ENCODE measurements around the gene SEMA5A.

SEMA5A gene

GRCh38 chr5:9480499-9480898 is 65.4 kb downstream of the SEMA5A start:
- no peaks in the 10 kb centered on the region for H3K27me3 ChIP-seq (ENCODE audit: control insufficient read depth in 1 of 2, insufficient read depth in 2 of 2, low read length in 2 of 2)
- no peak overlapping the region for H3K9ac ChIP-seq (ENCODE audit: low read depth in 1 of 2, low read length in 2 of 2)
- H3K9me3 ChIP-seq (ENCODE audit: control insufficient read depth in 1 of 2, low read length in 2 of 2) = peaks cover 11 to 13% of the 10 kb centered on the region in 2 donors
- no peak overlapping the region for H3K27ac ChIP-seq (ENCODE audit: low read depth, low read length)
- H3K4me1 ChIP-seq (ENCODE audit: control insufficient read depth in 1 of 2, insufficient read depth in 2 of 2, low read length in 2 of 2) = no peaks in the 10 kb centered on the region
- H3K4me3 ChIP-seq (ENCODE audit: low read depth in 1 of 2, low read length in 2 of 2) = no peak overlapping the region
- H3K36me3 ChIP-seq (ENCODE audit: control insufficient read depth in 1 of 2, insufficient read depth in 2 of 2, low read length in 2 of 2) = no peaks in the 10 kb centered on the region

GRCh38 chr5:9479990-9480389 is 65.9 kb downstream of the SEMA5A start:
- H3K4me1 ChIP-seq (ENCODE audit: control insufficient read depth in 1 of 2, insufficient read depth in 2 of 2, low read length in 2 of 2) = no peaks in the 10 kb centered on the region
- no peak overlapping the region for H3K9ac ChIP-seq (ENCODE audit: low read depth in 1 of 2, low read length in 2 of 2)
- no peaks in the 10 kb centered on the region for H3K36me3 ChIP-seq (ENCODE audit: control insufficient read depth in 1 of 2, insufficient read depth in 2 of 2, low read length in 2 of 2)
- no peak overlapping the region for H3K27ac ChIP-seq (ENCODE audit: low read depth, low read length)
- no peaks in the 10 kb centered on the region for H3K27me3 ChIP-seq (ENCODE audit: control insufficient read depth in 1 of 2, insufficient read depth in 2 of 2, low read length in 2 of 2)
- H3K9me3 ChIP-seq (ENCODE audit: control insufficient read depth in 1 of 2, low read length in 2 of 2) = peaks cover 11 to 13% of the 10 kb centered on the region in 2 donors
- no peak overlapping the region for H3K4me3 ChIP-seq (ENCODE audit: low read depth in 1 of 2, low read length in 2 of 2)

- H3K27me3 ChIP-seq (ENCODE audit: control insufficient read depth in 1 of 2, insufficient read depth in 2 of 2, low read length in 2 of 2) = no peaks in the 10 kb centered on the region
- H3K9ac ChIP-seq (ENCODE audit: low read depth in 1 of 2, low read length in 2 of 2) = no peak overlapping the region
- peaks cover 11 to 13% of the 10 kb centered on the region in 2 donors for H3K9me3 ChIP-seq (ENCODE audit: control insufficient read depth in 1 of 2, low read length in 2 of 2)
- H3K36me3 ChIP-seq (ENCODE audit: control insufficient read depth in 1 of 2, insufficient read depth in 2 of 2, low read length in 2 of 2) = no peaks in the 10 kb centered on the region
- H3K4me3 ChIP-seq (ENCODE audit: low read depth in 1 of 2, low read length in 2 of 2) = no peak overlapping the region
- no peaks in the 10 kb centered on the region for H3K4me1 ChIP-seq (ENCODE audit: control insufficient read depth in 1 of 2, insufficient read depth in 2 of 2, low read length in 2 of 2)
- no peak overlapping the region for H3K27ac ChIP-seq (ENCODE audit: low read depth, low read length)
Observed at GRCh38 chr5:9479361-9479760, 66.5 kb downstream of the SEMA5A start.

- no peak overlapping the region for H3K9ac ChIP-seq (ENCODE audit: low read depth in 1 of 2, low read length in 2 of 2)
- no peak overlapping the region for H3K27ac ChIP-seq (ENCODE audit: low read depth, low read length)
- H3K36me3 ChIP-seq (ENCODE audit: control insufficient read depth in 1 of 2, insufficient read depth in 2 of 2, low read length in 2 of 2) = no peaks in the 10 kb centered on the region
- no peak overlapping the region for H3K4me3 ChIP-seq (ENCODE audit: low read depth in 1 of 2, low read length in 2 of 2)
- H3K4me1 ChIP-seq (ENCODE audit: control insufficient read depth in 1 of 2, insufficient read depth in 2 of 2, low read length in 2 of 2) = no peaks in the 10 kb centered on the region
- H3K27me3 ChIP-seq (ENCODE audit: control insufficient read depth in 1 of 2, insufficient read depth in 2 of 2, low read length in 2 of 2) = no peaks in the 10 kb centered on the region
- H3K9me3 ChIP-seq (ENCODE audit: control insufficient read depth in 1 of 2, low read length in 2 of 2) = peaks cover 11 to 13% of the 10 kb centered on the region in 2 donors
Observed at GRCh38 chr5:9477537-9477936, 68.3 kb downstream of the SEMA5A start.

GRCh38 chr5:9474219-9475002 is 71.5 kb downstream of the SEMA5A start:
- H3K4me1 ChIP-seq (ENCODE audit: control insufficient read depth in 1 of 2, insufficient read depth in 2 of 2, low read length in 2 of 2) = no peaks in the 10 kb centered on the region
- H3K9ac ChIP-seq (ENCODE audit: low read depth in 1 of 2, low read length in 2 of 2) = no peak overlapping the region
- H3K4me3 ChIP-seq (ENCODE audit: low read depth in 1 of 2, low read length in 2 of 2) = no peak overlapping the region
- H3K27me3 ChIP-seq (ENCODE audit: control insufficient read depth in 1 of 2, insufficient read depth in 2 of 2, low read length in 2 of 2) = no peaks in the 10 kb centered on the region
- peaks cover 11 to 13% of the 10 kb centered on the region in 2 donors for H3K9me3 ChIP-seq (ENCODE audit: control insufficient read depth in 1 of 2, low read length in 2 of 2)
- no peaks in the 10 kb centered on the region for H3K36me3 ChIP-seq (ENCODE audit: control insufficient read depth in 1 of 2, insufficient read depth in 2 of 2, low read length in 2 of 2)
- no peak overlapping the region for H3K27ac ChIP-seq (ENCODE audit: low read depth, low read length)

GRCh38 chr5:9473624-9474023 is 72.3 kb downstream of the SEMA5A start:
- Histone ChIP-seq H3K4me3 (ENCODE audit: low read depth in 1 of 2, low read length in 2 of 2) (no peak overlapping the region), H3K9me3 (ENCODE audit: control insufficient read depth in 1 of 2, low read length in 2 of 2) (peaks cover 9 to 13% of the 10 kb centered on the region in 2 donors), H3K9ac (ENCODE audit: low read depth in 1 of 2, low read length in 2 of 2) (no peak overlapping the region), H3K36me3 (ENCODE audit: control insufficient read depth in 1 of 2, insufficient read depth in 2 of 2, low read length in 2 of 2) (no peaks in the 10 kb centered on the region), H3K4me1 (ENCODE audit: control insufficient read depth in 1 of 2, insufficient read depth in 2 of 2, low read length in 2 of 2) (no peaks in the 10 kb centered on the region), H3K27ac (ENCODE audit: low read depth, low read length) (no peak overlapping the region), H3K27me3 (ENCODE audit: control insufficient read depth in 1 of 2, insufficient read depth in 2 of 2, low read length in 2 of 2) (no peaks in the 10 kb centered on the region)

- Histone ChIP-seq H3K9me3 (ENCODE audit: control insufficient read depth in 1 of 2, low read length in 2 of 2) (no peaks in the 10 kb centered on the region), H3K36me3 (ENCODE audit: control insufficient read depth in 1 of 2, insufficient read depth in 2 of 2, low read length in 2 of 2) (no peaks in the 10 kb centered on the region), H3K9ac (ENCODE audit: low read depth in 1 of 2, low read length in 2 of 2) (no peak overlapping the region), H3K4me3 (ENCODE audit: low read depth in 1 of 2, low read length in 2 of 2) (no peak overlapping the region), H3K4me1 (ENCODE audit: control insufficient read depth in 1 of 2, insufficient read depth in 2 of 2, low read length in 2 of 2) (no peaks in the 10 kb centered on the region), H3K27ac (ENCODE audit: low read depth, low read length) (no peak overlapping the region), H3K27me3 (ENCODE audit: control insufficient read depth in 1 of 2, insufficient read depth in 2 of 2, low read length in 2 of 2) (no peaks in the 10 kb centered on the region)
Observed at GRCh38 chr5:9470410-9470809, 75.5 kb downstream of the SEMA5A start.

- Histone ChIP-seq H3K36me3 (ENCODE audit: control insufficient read depth in 1 of 2, insufficient read depth in 2 of 2, low read length in 2 of 2) (no peaks in the 10 kb centered on the region), H3K9me3 (ENCODE audit: control insufficient read depth in 1 of 2, low read length in 2 of 2) (no peaks in the 10 kb centered on the region), H3K4me1 (ENCODE audit: control insufficient read depth in 1 of 2, insufficient read depth in 2 of 2, low read length in 2 of 2) (no peaks in the 10 kb centered on the region), H3K4me3 (ENCODE audit: low read depth in 1 of 2, low read length in 2 of 2) (no peak overlapping the region), H3K27ac (ENCODE audit: low read depth, low read length) (no peak overlapping the region), H3K9ac (ENCODE audit: low read depth in 1 of 2, low read length in 2 of 2) (no peak overlapping the region), H3K27me3 (ENCODE audit: control insufficient read depth in 1 of 2, insufficient read depth in 2 of 2, low read length in 2 of 2) (no peaks in the 10 kb centered on the region)
Observed at GRCh38 chr5:9468060-9468388, 77.9 kb downstream of the SEMA5A start.

GRCh38 chr5:9467199-9468059 is 78.4 kb downstream of the SEMA5A start:
- Histone ChIP-seq H3K36me3 (ENCODE audit: control insufficient read depth in 1 of 2, insufficient read depth in 2 of 2, low read length in 2 of 2) (no peaks in the 10 kb centered on the region), H3K27ac (ENCODE audit: low read depth, low read length) (no peak overlapping the region), H3K4me3 (ENCODE audit: low read depth in 1 of 2, low read length in 2 of 2) (no peak overlapping the region), H3K9ac (ENCODE audit: low read depth in 1 of 2, low read length in 2 of 2) (no peak overlapping the region), H3K27me3 (ENCODE audit: control insufficient read depth in 1 of 2, insufficient read depth in 2 of 2, low read length in 2 of 2) (no peaks in the 10 kb centered on the region), H3K9me3 (ENCODE audit: control insufficient read depth in 1 of 2, low read length in 2 of 2) (no peaks in the 10 kb centered on the region), H3K4me1 (ENCODE audit: control insufficient read depth in 1 of 2, insufficient read depth in 2 of 2, low read length in 2 of 2) (no peaks in the 10 kb centered on the region)

- no peaks in the 10 kb centered on the region for H3K36me3 ChIP-seq (ENCODE audit: control insufficient read depth in 1 of 2, insufficient read depth in 2 of 2, low read length in 2 of 2)
- no peak overlapping the region for H3K9ac ChIP-seq (ENCODE audit: low read depth in 1 of 2, low read length in 2 of 2)
- no peak overlapping the region for H3K27ac ChIP-seq (ENCODE audit: low read depth, low read length)
- no peaks in the 10 kb centered on the region for H3K4me1 ChIP-seq (ENCODE audit: control insufficient read depth in 1 of 2, insufficient read depth in 2 of 2, low read length in 2 of 2)
- no peaks in the 10 kb centered on the region for H3K27me3 ChIP-seq (ENCODE audit: control insufficient read depth in 1 of 2, insufficient read depth in 2 of 2, low read length in 2 of 2)
- no peak overlapping the region for H3K4me3 ChIP-seq (ENCODE audit: low read depth in 1 of 2, low read length in 2 of 2)
- no peaks in the 10 kb centered on the region for H3K9me3 ChIP-seq (ENCODE audit: control insufficient read depth in 1 of 2, low read length in 2 of 2)
Observed at GRCh38 chr5:9466697-9467096, 79.2 kb downstream of the SEMA5A start.
